HepG2 (cell line): ENCODE measurements around the gene ARHGAP32.

ENCODE experiments used
- CTCF ChIP-seq: sonication (generic); formaldehyde crosslinking; IDR thresholded peaks from 2 replicates; pipeline ENCODE4 v1.5.0; 2020; ENCODE audit warnings: mild to moderate bottlenecking, missing genetic modification reagents, moderate library complexity
- KIAA2018 ChIP-seq: sonication (generic); formaldehyde crosslinking; IDR thresholded peaks from 2 replicates; pipeline ENCODE4 v1.5.0; 2020; ENCODE audit warnings: mild to moderate bottlenecking, missing genetic modification reagents, borderline replicate concordance
- PRDM10 ChIP-seq: sonication (generic); formaldehyde crosslinking; IDR thresholded peaks from 2 replicates; pipeline ENCODE4 v1.4.0; 2020; ENCODE audit warnings: low read depth, missing genetic modification reagents
- REPIN1 ChIP-seq: sonication (generic); formaldehyde crosslinking; IDR thresholded peaks from 2 replicates; pipeline ENCODE4 v1.8.0; 2022; ENCODE audit warnings: missing genetic modification reagents, low read depth, mild to moderate bottlenecking, borderline replicate concordance
- SUZ12 ChIP-seq: fragments of 150-350 bp; IDR thresholded peaks from 2 replicates; pipeline ENCODE4 v1.6.1; 2014; ENCODE audit warnings: low read depth, low read length
- U2AF2 ChIP-seq: fragments of 200-400 bp; formaldehyde crosslinking; IDR thresholded peaks from 2 replicates; pipeline ENCODE4 v1.6.1; 2017; ENCODE audit warnings: low read depth, mild to moderate bottlenecking, low read length
- ZNF180 ChIP-seq: sonication (generic); formaldehyde crosslinking; IDR thresholded peaks from 2 replicates; pipeline ENCODE4 v1.4.0; 2020; ENCODE audit warnings: low read depth, missing genetic modification reagents, borderline replicate concordance
- ZNF329 ChIP-seq: sonication (generic); formaldehyde crosslinking; IDR thresholded peaks from 2 replicates; pipeline ENCODE4 v1.9.0; 2021; ENCODE audit warnings: low read depth, mild to moderate bottlenecking, missing genetic modification reagents
- ZNF615 ChIP-seq: sonication (generic); formaldehyde crosslinking; IDR thresholded peaks from 2 replicates; pipeline ENCODE4 v1.5.0; 2020; ENCODE audit warnings: mild to moderate bottlenecking, missing genetic modification reagents, borderline replicate concordance
- ZSCAN9 ChIP-seq: IDR thresholded peaks from 2 replicates; pipeline ENCODE4 v1.6.1; 2016; ENCODE audit warnings: borderline replicate concordance

GRCh38 chr11:128917144-128917724 is 274.9 kb downstream of the ARHGAP32 start:
- TF ChIP-seq CTCF (CRISPR knock-in tag) (no peak), KIAA2018 (no peak), SUZ12 (no peak), ZSCAN9 (CRISPR knock-in tag) (no peak), U2AF2 (no peak), ZNF615 (no peak), REPIN1 (CRISPR knock-in tag) (no peak), PRDM10 (CRISPR knock-in tag) (no peak), ZNF329 (CRISPR knock-in tag) (no peak), ZNF180 (no peak)
